Gastrocnemius medialis (tissue), 4 donors: ENCODE data around the gene LILRA2. TPM values are rescaled to one million over a fixed set of nuclear protein-coding genes. Genes with fewer than 3 reads are reported as not detected.

Experiments used
- ATAC-seq, 2 donors: fragments of 150-250 bp; one replicate each; pipeline ENCODE4 v1.9.1; 2016
- DNase-seq, 2 donors: peaks; one replicate each; pipeline ENCODE4 v3.0.0-alpha.2; 2019
- H3K27ac ChIP-seq, 4 donors: fragments of 200-600 bp; sonication (generic); 1 replicate in 1 of 4; 2 replicates in 3 of 4; pipeline ENCODE4 v1.5.1; 2016 to 2018; ENCODE audit warnings: mild to moderate bottlenecking in 2 of 4, moderate library complexity in 1 of 4
- H3K27me3 ChIP-seq, 3 donors: fragments of 200-600 bp; sonication (generic) in 2 of 3; 1 replicate in 1 of 3; 2 replicates in 2 of 3; pipeline versions ENCODE4 v1.5.1 to v1.6.0; 2016 to 2019; ENCODE audit warnings: mild to moderate bottlenecking in 1 of 3, moderate library complexity in 1 of 3
- H3K36me3 ChIP-seq, 2 donors: fragments of 200-600 bp; sonication (generic) in 1 of 2; one replicate each; pipeline ENCODE4 v1.5.1; 2017 to 2018
- H3K4me1 ChIP-seq, 2 donors: fragments of 200-600 bp; sonication (generic) in 1 of 2; one replicate each; pipeline ENCODE4 v1.5.1; 2016 to 2017; ENCODE audit warnings: mild to moderate bottlenecking in 2 of 2
- H3K4me3 ChIP-seq, 4 donors: fragments of 200-600 bp; sonication (generic) in 3 of 4; 1 replicate in 1 of 4; 2 replicates in 3 of 4; pipeline ENCODE4 v1.5.1; 2016 to 2019; ENCODE audit warnings: mild to moderate bottlenecking in 2 of 4
- H3K9me3 ChIP-seq, 3 donors: fragments of 200-600 bp; sonication (generic) in 2 of 3; 1 replicate in 1 of 3; 2 replicates in 2 of 3; pipeline ENCODE4 v1.5.1; 2016 to 2019
- CTCF ChIP-seq, 5 experiments: fragments of 450-650 bp in 3 of 5; fragments of 200-600 bp in 2 of 5; sonication (generic) in 2 of 5; IDR thresholded peaks in 4 of 5; conservative IDR thresholded peaks in 1 of 5; 1 replicate in 4 of 5; 2 replicates in 1 of 5; pipeline ENCODE4 v1.5.1; 2016 to 2019; ENCODE audit warnings: antibody characterized with exemption in 5 of 5, mild to moderate bottlenecking in 3 of 5, moderate library complexity in 3 of 5
- POLR2A ChIP-seq, 2 donors: fragments of 450-650 bp; IDR thresholded peaks; one replicate each; pipeline ENCODE4 v1.6.1; 2017; ENCODE audit warnings: antibody characterized with exemption in 2 of 2, mild to moderate bottlenecking in 2 of 2, moderate library complexity in 2 of 2
- in situ Hi-C, 4 donors: fragments of 200-750 bp; cut with MboI; loops; one replicate each; pipeline versions ENCODE4 v1.15.0 to v1.8.0; 2017; ENCODE audit warnings: low sequenced_read_pairs in 4 of 4
- intact Hi-C: fragments of 100-400 bp; cut with DNase I; formaldehyde crosslinking; loops from one replicate; pipeline ENCODE4 v1.15.1; 2023; ENCODE audit warnings: low total_unique reads
- total RNA-seq, 4 donors: library from RNA; depleted of rRNA; stranded (reverse); fragments of >200 nt; gene quantifications; one replicate each; pipeline versions ENCODE4 v1.1.0 to v1.2.3, GENCODE V29; 2016

Gene LILRA2
- total RNA-seq, 4 donors from 2014 or later, result 0.44 to 1.0 (median 0.91) TPM; not detected in 1

DNA sequence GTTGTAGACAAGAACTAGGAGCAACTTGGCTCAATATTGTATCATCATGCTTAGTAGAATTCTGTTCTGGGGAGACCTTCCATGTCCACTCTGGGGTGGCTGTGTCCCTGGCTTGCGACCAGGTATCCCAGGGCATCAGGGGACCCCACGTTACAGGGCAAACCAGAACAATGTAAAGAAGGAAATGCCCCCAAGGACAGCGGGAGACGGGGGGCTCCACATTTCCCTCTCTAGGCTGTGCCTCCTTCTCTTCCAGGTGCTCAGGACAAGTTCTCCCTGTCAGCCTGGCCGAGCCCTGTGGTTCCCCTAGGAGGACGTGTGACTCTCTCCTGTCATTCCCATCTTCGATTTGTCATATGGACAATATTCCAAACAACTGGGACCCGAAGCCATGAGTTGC is 40.1 kb upstream of the LILRA2 start:
- Histone ChIP-seq H3K4me3 (no peak overlapping the region), H3K9me3 (no peaks in the 10 kb centered on the region), H3K27ac (no peak overlapping the region), H3K36me3 (no peaks in the 10 kb centered on the region), H3K4me1 (no peaks in the 10 kb centered on the region), H3K27me3 (no peaks in the 10 kb centered on the region)
- DNase-seq (no peak), ATAC-seq (no peak)
- TF ChIP-seq POLR2A (IDR thresholded peaks at IDR 0.05), result no peak
- no peak for TF ChIP-seq CTCF (IDR thresholded peaks at IDR 0.05 in 4 of 5, conservative IDR thresholded peaks at IDR 0.05 in 1 of 5)
- intact Hi-C loops (no loop called here), in situ Hi-C loops (no loop called here)

- H3K27ac ChIP-seq, result no peak overlapping the region
- no peak for TF ChIP-seq POLR2A (IDR thresholded peaks at IDR 0.05)
- no peak for TF ChIP-seq CTCF (IDR thresholded peaks at IDR 0.05 in 4 of 5, conservative IDR thresholded peaks at IDR 0.05 in 1 of 5)
- H3K4me3 ChIP-seq, result no peak overlapping the region
- no peaks in the 10 kb centered on the region for H3K9me3 ChIP-seq
- ATAC-seq (no peak), DNase-seq (no peak)
- intact Hi-C loops, result no loop called here
- in situ Hi-C loops, result no loop called here
- H3K27me3 ChIP-seq, result no peaks in the 10 kb centered on the region
- H3K4me1 ChIP-seq, result no peaks in the 10 kb centered on the region
- no peaks in the 10 kb centered on the region for H3K36me3 ChIP-seq
These were observed 39.4 kb upstream of the LILRA2 start for GRCh38 chr19:54534156-54534555.

GRCh38 chr19:54535601-54536000 is 38.0 kb upstream of the LILRA2 start:
- in situ Hi-C loops, result no loop called here

DNA sequence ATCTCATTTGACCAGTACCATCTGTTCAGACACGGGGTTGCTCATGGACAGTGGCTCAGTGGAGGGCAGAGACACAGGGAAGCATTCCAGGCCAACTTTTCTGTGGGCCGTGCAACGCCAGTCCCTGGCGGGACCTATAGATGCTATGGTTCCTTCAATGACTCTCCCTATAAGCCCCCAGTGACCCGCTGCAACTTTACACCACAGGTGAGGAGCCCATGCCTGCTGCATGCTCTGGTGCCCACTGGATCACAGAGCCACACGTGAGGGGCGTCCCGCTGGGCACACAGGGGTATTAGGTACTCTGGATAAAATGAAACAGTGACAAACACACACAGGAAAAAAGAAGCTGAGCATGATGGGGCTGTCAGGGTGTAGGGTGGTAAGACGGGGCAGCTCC is 36.6 kb upstream of the LILRA2 start:
- ATAC-seq (no peak), DNase-seq (no peak)
- H3K9me3 ChIP-seq, result no peaks in the 10 kb centered on the region
- H3K27me3 ChIP-seq, result no peaks in the 10 kb centered on the region
- H3K4me1 ChIP-seq, result no peaks in the 10 kb centered on the region
- H3K36me3 ChIP-seq, result no peaks in the 10 kb centered on the region
- in situ Hi-C loops, result no loop called here
- TF ChIP-seq CTCF (IDR thresholded peaks at IDR 0.05 in 4 of 5, conservative IDR thresholded peaks at IDR 0.05 in 1 of 5) (no peak), POLR2A (IDR thresholded peaks at IDR 0.05) (no peak)
- no peak overlapping the region for H3K4me3 ChIP-seq
- intact Hi-C loops, result no loop called here
- H3K27ac ChIP-seq, result no peak overlapping the region

More at GRCh38 chr19:54535601-54536000, 38.0 kb upstream of the LILRA2 start:
- intact Hi-C loops, result no loop called here
- Histone ChIP-seq H3K4me3 (no peak overlapping the region), H3K9me3 (no peaks in the 10 kb centered on the region), H3K36me3 (no peaks in the 10 kb centered on the region), H3K27ac (no peak overlapping the region), H3K4me1 (no peaks in the 10 kb centered on the region), H3K27me3 (no peaks in the 10 kb centered on the region)
- ATAC-seq, result no peak
- no peak for DNase-seq
- no peak for TF ChIP-seq POLR2A (IDR thresholded peaks at IDR 0.05)
- TF ChIP-seq CTCF (IDR thresholded peaks at IDR 0.05 in 4 of 5, conservative IDR thresholded peaks at IDR 0.05 in 1 of 5), result no peak

- DNase-seq (no peak), ATAC-seq (no peak)
- in situ Hi-C loops, result no loop called here
- Histone ChIP-seq H3K4me3 (no peak overlapping the region), H3K27ac (no peak overlapping the region), H3K9me3 (no peaks in the 10 kb centered on the region), H3K27me3 (no peaks in the 10 kb centered on the region), H3K36me3 (no peaks in the 10 kb centered on the region), H3K4me1 (no peaks in the 10 kb centered on the region)
- TF ChIP-seq CTCF (IDR thresholded peaks at IDR 0.05 in 4 of 5, conservative IDR thresholded peaks at IDR 0.05 in 1 of 5), result no peak
- TF ChIP-seq POLR2A (IDR thresholded peaks at IDR 0.05), result no peak
- intact Hi-C loops, result no loop called here
These were observed 31.9 kb upstream of the LILRA2 start for GRCh38 chr19:54541712-54542111.
